Superior temporal gyrus (tissue), 1 donor: ENCODE results near the gene ZNF804A.

Source experiments
- DNase-seq: peaks from one replicate; pipeline ENCODE4 v3.0.0-alpha.2; 2016; ENCODE audit errors: extremely low spot score

ZNF804A gene

DNA sequence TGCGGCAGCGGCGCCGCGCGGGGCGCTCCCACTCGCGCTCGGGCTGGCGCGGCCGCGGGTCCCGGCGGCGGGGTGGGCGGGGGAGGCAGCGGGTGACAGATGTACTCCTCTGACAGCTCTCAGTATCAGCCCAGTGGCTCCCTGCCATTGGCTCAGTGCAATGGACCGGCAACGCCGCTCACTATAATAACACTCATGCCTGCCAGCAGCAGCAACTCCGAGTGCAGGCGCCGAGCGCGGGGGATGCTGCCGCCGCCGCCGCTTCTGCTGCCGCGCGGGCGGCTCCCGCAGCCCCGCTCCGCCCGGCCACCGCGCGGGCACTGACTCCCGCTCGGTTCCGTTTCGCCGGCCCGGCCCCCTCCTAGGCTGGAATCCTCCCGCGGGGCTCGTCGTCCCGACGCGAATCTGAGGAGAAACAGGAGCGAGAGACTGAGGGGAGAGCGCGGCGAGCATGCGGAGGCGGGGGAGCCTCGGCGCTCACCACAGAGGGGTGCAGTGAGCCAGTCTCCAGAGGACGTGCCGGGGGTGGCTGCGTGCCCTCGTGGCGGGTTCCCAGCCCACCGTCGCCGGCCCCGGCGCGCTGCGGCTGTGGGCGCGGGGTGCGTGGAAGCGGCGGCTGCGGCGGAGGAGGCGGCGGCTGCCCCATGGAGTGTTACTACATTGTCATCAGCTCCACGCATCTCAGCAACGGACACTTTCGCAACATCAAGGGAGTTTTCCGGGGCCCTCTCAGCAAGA is at the start of gene ZNF804A:
ZNF804A (plus strand) TSS at position 214 of the 738 bp plus-strand sequence; CDS start at position 645, 431 bp downstream.
- DNase-seq = peak; percentile 64

- no peak for DNase-seq
These were observed 49.2 kb upstream of the ZNF804A start for GRCh38 chr2:184549153-184549552.

DNA sequence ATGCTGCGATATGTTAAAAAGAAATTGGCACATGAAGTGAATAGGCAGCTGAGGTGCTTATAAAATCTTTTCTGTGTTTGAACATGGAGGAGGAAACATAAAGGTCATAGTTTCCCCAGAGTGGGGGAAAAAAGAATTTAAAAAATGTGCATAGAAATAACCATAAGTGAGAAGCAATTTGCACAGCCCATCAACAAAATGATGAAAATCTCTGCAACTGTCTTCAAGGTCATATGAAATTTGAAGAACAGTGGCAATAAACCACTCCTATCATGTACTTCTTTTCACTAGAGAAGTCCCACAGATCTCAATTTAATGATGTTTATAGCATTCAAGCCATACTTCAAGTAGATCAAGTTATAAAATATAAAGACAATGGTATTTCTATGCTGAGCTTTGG is 46.7 kb upstream of the ZNF804A start:
- no peak for DNase-seq

DNA sequence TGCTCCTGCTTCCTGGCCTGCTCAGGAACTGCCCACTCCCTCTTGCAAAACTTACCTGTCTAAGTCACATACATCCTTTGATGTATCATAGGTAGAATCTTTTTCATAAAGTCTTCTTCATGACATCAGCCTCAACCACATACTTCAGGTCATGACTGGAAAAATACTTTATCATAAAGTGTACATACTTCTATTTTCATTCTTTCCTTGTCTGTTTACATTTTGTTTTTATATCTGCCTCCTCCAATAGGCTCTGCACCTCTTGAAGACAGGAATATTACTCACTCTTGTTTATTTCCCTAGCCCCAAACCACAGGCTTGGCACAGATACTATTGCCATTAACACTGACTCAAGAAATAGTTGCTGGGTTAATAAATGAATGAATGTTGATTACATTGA is 43.6 kb upstream of the ZNF804A start:
- DNase-seq = no peak

DNA sequence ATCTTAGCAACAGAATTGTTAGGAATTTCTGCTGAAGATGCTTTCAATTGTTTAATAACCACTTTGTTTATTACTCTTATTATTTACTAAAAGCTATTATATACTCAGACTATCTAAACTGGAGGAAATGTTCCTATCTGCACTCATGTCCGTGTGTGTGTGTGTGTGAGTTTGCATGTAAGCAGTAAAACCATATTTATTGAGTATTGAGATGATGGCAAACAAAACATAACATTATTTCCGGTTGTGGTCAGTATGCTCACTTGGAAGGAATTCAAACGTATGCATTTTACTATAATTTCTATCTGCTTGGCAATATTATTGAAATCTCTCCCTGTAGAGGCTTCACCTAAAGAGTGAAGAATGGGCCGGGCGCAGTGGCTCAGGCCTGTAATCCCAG is 43.0 kb upstream of the ZNF804A start:
- no peak for DNase-seq

DNA sequence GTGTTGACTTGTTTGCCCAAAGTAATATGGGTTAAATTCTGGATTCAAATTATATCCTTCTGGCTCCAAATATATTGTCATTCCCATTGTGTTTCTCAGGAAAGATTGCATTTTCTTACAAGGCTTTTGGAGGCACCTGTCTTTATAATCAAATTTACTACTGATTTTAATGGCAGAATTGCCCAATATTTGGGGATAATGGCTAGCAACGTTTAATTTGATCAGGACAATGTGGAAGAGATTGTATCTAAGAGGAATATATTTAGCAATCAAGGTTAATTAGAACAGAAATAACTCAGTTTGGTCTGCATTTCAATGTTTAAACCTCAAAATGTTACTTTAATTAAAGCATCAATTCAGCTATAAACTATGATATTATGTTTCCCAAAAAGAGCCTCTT is 41.7 kb upstream of the ZNF804A start:
- DNase-seq = no peak

DNA sequence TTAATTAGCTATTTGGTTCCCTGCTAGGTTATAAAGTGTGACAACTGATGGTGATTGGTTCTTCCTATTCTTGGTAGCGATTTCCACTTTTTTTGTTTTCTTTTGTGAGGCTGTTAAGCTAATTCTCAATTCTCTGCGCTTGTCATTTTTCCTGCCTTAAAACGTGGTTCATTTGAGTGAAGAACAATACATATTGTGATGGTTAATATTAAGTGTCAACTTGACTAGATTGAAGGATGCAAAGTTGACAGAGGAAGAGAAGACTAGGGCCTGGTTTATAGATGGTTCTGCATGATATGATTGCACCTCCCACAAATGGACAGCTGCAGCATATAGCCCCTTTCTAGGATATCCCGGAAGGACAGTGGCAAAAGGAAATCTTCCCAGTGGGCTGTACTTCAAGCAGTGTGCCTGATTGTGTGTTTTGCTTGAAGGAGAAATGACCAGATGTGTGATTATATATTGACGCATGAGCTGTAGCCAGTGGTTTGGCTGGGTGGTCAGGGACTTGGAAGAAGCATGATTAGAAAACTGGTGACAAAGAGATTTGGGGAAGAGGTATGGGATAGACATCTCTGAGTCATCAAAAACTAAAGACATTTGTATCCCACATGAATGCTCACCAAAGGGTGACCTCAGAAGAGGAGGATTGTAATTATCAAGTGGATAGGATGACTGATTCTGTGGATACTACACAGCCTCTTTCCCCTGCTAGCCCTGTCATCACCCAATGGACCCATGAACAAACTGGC is 39.4 kb upstream of the ZNF804A start:
- no peak for DNase-seq

- DNase-seq = no peak
These were observed 37.7 kb upstream of the ZNF804A start for GRCh38 chr2:184560603-184561002.

GRCh38 chr2:184562532-184562931 is 35.8 kb upstream of the ZNF804A start:
- DNase-seq = no peak

GRCh38 chr2:184564092-184564491 is 34.2 kb upstream of the ZNF804A start:
- DNase-seq = peak; percentile 28

DNA sequence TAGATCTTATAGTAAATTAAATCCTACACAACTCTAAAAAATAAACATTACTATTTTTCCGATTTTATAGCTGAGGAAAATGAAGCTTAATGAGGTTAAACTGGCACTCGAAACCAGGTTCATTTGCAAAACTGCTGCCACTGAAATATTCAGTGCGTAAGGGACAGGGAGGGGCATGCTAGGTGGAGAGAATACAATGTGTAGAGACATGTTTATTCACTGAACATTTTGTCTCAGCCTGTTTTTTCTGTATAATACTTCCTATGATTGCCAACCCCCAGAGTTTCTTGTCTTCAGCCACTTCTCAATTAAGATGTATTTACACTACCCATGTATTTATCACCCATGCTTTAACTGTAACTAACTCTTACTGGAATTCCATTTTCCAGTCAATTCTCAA is 31.6 kb upstream of the ZNF804A start:
- no peak for DNase-seq

- DNase-seq = no peak
These were observed 21.3 kb upstream of the ZNF804A start for GRCh38 chr2:184577056-184577455.

GRCh38 chr2:184577743-184578142 is 20.6 kb upstream of the ZNF804A start:
- DNase-seq = no peak

DNA sequence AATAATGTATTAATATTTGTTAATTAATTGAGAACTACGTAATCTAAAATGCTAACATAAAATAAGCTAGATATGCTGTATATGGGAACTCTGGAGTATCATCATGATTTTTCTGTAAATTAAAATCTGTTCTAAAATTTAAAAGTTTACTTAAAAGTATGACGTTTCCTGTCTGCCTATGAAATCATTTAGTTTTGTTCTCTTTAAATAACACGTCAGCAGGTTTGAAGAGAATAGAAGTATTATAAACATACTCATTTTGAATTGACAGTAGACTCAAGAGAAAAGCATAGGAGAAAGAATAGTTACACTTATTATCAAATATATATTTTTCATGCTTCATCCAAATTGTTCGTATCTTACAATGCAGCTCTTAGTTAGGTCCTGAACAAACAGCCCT is 19.1 kb upstream of the ZNF804A start:
- DNase-seq = no peak

GRCh38 chr2:184581391-184581790 is 16.9 kb upstream of the ZNF804A start:
- no peak for DNase-seq

GRCh38 chr2:184589261-184589660 is 9.1 kb upstream of the ZNF804A start:
- no peak for DNase-seq

- peak; percentile 70 for DNase-seq
These were observed 1.4 kb upstream of the ZNF804A start for GRCh38 chr2:184596819-184597411.

GRCh38 chr2:184597571-184597991 is 748 bp upstream of the ZNF804A start:
- peak; percentile 71 for DNase-seq

GRCh38 chr2:184598002-184598315 is 370 bp upstream of the ZNF804A start:
- no peak for DNase-seq

DNA sequence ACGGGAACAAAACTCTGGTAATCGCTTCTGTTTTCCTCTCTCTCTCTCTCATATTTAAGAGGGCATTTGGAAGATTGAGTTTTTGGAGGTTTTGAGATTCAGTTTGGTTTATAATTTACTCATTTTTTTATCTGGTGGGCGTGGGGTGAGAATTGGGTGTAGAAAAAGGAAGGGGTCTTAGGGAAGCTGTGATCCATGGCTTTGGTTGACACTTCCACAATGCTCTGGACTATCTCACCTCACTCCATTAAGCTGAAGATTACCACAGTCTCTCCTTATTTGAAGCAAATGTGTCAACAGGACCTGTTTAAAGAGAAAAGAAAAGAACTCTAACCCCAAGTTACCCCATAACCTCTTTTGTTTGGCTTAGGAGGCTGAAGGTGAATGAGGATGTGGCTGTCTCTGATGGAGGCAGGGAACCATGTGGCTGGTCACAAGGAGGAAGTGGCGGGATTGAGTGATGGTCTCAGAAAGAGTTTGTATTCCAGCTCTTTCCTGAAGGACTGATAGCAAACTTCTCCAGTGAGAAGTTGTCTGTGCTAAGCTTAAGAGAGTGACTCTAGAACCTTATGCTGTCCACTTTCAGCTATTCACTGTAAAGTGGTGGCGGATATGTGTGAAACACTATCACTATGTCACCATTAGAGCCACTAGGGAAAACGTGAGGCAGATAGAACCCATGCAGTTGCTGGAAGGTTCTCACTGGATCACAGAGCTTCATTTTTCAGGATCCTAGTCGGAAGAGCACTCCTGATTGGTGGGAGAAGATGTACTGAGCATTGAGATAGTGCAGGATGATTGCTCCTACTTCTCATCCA is 934 bp downstream of the ZNF804A start:
- DNase-seq = peak; percentile 50

- DNase-seq = peak; percentile 44
These were observed 1.5 kb downstream of the ZNF804A start for GRCh38 chr2:184599872-184600222.

DNA sequence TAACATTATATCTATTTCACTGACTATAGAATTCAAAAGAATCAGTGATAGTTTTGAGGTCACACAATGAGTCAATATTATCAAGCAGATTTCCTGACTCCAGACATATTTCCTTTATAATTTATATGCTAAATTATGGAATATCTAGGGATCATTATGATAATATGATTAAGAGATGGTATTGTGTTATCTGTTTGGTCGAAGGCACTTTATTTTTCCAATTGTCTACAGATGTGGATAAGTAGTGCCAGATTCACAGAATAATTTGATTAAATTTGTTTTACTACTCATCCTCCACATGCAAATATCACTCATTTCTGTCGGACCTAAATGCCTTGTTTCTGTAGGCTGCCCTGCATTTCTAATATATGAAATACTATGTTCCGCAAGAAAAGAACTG is 4.4 kb downstream of the ZNF804A start:
- no peak for DNase-seq
